ENCODE results near the gene PCDH1.

DNA sequence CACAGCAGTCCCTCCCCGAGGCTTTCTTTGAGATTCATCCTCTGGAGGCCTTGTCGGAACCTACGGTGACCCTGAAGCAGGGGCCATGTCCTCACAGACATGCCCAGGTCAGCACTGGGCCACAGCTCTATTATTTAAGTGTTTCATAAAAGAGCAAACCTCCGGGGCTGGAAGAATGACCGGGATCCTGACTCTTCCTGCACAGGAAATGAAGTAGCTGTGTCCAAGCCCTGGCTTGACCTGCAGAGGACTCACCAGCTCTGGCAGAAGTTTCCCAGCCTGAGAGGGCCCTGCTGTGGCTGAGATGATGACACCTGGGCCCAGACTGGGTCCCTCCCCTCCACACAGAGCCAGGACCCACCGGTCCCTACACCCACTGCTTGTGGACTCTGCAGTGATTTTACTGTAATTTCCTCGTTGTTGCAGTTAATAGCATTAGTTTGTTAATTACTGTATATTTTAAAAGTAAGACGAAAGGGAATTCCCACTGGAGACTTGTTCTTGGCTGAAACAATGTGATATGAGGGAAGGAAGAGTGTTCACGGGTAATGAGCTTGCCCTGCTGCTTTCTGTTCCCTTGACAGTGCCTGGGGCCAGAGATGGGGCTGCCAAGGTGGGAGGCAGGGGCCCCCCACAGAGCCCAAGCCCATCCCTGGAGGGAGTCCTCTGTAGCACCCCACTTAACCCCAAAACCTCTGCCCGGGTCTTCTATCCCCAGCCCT, 72.2 kb downstream of the PCDH1 start:
- TF ChIP-seq SP2 (IDR thresholded peaks at IDR 0.05; ENCODE audit: low read length) (no peak), POLR2AphosphoS5 (IDR thresholded peaks at IDR 0.05; ENCODE audit: low read depth, low read length) (no peak), ZNF274 (IDR thresholded peaks at IDR 0.05; ENCODE audit: borderline replicate concordance, extremely low read depth, low read length) (no peak), EP300 (IDR thresholded peaks at IDR 0.05; ENCODE audit: borderline replicate concordance in 1 of 2, low read depth in 2 of 2, low read length in 2 of 2) (no peak), GTF2F1 (IDR thresholded peaks at IDR 0.05; ENCODE audit: borderline replicate concordance, low read depth, low read length) (no peak), RAD21 (IDR thresholded peaks at IDR 0.05 in 1 of 2, conservative IDR thresholded peaks at IDR 0.05 in 1 of 2; ENCODE audit: low read depth in 2 of 2, low read length in 2 of 2) (no peak), JUND (IDR thresholded peaks at IDR 0.05; ENCODE audit: low read length) (no peak), TBP (IDR thresholded peaks at IDR 0.05; ENCODE audit: low read depth, low read length) (no peak), POU5F1 (IDR thresholded peaks at IDR 0.05; ENCODE audit: low read depth, low read length) (no peak), POLR2A (IDR thresholded peaks at IDR 0.05; ENCODE audit: control extremely low read depth in 1 of 2, low read depth in 2 of 2, low read length in 2 of 2) (no peak), EZH2 (IDR thresholded peaks at IDR 0.05; ENCODE audit: low read depth, low read length, severe bottlenecking) (no peak), CEBPB (IDR thresholded peaks at IDR 0.05; ENCODE audit: low read depth, low read length) (no peak)
- TF ChIP-seq, protein P1, sequence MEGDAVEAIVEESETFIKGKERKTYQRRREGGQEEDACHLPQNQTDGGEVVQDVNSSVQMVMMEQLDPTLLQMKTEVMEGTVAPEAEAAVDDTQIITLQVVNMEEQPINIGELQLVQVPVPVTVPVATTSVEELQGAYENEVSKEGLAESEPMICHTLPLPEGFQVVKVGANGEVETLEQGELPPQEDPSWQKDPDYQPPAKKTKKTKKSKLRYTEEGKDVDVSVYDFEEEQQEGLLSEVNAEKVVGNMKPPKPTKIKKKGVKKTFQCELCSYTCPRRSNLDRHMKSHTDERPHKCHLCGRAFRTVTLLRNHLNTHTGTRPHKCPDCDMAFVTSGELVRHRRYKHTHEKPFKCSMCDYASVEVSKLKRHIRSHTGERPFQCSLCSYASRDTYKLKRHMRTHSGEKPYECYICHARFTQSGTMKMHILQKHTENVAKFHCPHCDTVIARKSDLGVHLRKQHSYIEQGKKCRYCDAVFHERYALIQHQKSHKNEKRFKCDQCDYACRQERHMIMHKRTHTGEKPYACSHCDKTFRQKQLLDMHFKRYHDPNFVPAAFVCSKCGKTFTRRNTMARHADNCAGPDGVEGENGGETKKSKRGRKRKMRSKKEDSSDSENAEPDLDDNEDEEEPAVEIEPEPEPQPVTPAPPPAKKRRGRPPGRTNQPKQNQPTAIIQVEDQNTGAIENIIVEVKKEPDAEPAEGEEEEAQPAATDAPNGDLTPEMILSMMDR (IDR thresholded peaks at IDR 0.05; ENCODE audit: control extremely low read depth in 1 of 3, insufficient read depth in 1 of 3, low read depth in 1 of 3, low read length in 3 of 3), result no peak

Measured in H1 (cell line).